Mesothelial cell of epicardium (in vitro differentiated cells): ENCODE data around the gene USP40. TPM values are rescaled to one million over a fixed set of nuclear protein-coding genes. Genes with fewer than 3 reads are reported as not detected.

Experiments used
- DNase-seq, 2 experiments: peaks; one replicate each; pipeline ENCODE4 v3.0.0; 2021; ENCODE audit warnings: low spot score in 2 of 2; ENCODE audit not compliant: unreplicated experiment in 2 of 2
- H3K27ac Mint-ChIP-seq: 2 replicates; pipeline ENCODE4 v1.8.0; 2021; ENCODE audit warnings: mixed read lengths
- H3K27me3 Mint-ChIP-seq: 2 replicates; pipeline ENCODE4 v1.8.0; 2021; ENCODE audit warnings: low read depth, mixed read lengths
- H3K36me3 Mint-ChIP-seq: 2 replicates; pipeline ENCODE4 v1.8.0; 2021; ENCODE audit warnings: mixed read lengths
- H3K4me1 Mint-ChIP-seq: 2 replicates; pipeline ENCODE4 v1.8.0; 2021; ENCODE audit warnings: mixed read lengths
- H3K4me3 Mint-ChIP-seq: 2 replicates; pipeline ENCODE4 v1.8.0; 2021; ENCODE audit warnings: mild to moderate bottlenecking, moderate library complexity, mixed read lengths
- H3K9me3 Mint-ChIP-seq: 2 replicates; pipeline ENCODE4 v1.8.0; 2021; ENCODE audit warnings: mixed read lengths
- total RNA-seq: library from RNA; stranded (reverse); gene quantifications from 3 replicates; pipeline ENCODE4 v1.2.1, GENCODE V29; 2021
- TF ChIP-seq, protein P1 (sequence below): fragments of 200-600 bp; sonication (generic); IDR thresholded peaks from one replicate; pipeline ENCODE4 v1.5.0; 2021; ENCODE audit warnings: antibody characterized with exemption; ENCODE audit not compliant: unreplicated experiment

USP40 gene
- total RNA-seq, 1 donor from 2014 or later = 51.0 TPM

DNA sequence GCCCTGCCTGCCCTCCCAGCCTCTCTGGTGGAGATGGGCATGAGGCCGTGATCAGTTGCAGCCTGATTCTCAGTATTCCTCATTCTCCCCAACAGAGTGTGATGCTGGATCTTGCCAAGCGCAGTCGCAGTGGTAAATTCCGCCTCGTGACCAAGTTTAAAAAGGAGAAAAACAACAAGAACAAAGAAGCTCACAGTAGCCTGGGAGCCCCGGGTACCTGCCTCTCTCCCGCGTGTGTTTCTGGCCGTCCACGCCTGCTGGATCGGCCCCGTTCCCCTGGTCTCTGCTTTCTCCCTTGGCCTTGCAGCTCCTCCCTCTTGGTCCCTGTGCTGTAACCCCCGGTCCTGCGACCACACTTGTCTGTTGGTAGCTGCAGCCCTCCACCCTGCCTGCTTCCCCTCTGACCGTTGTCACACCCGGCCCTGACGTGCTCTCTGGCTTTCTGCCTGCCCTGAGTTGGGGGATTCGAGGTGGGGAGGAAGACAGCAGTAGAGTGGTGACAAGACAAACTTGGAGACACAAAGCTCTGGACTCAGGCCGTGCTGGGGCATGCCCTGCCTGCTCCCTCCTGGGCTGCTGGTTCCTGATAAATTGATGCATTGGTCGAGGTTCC is 99.5 kb downstream of the USP40 start:
- H3K9me3 Mint-ChIP-seq = no peaks in the 10 kb centered on the region
- DNase-seq = no peak
- no peaks in the 10 kb centered on the region for H3K27me3 Mint-ChIP-seq
- no peak overlapping the region for H3K27ac Mint-ChIP-seq
- H3K4me1 Mint-ChIP-seq = peaks cover 2% of the 10 kb centered on the region
- no peak overlapping the region for H3K4me3 Mint-ChIP-seq
- TF ChIP-seq, protein P1, sequence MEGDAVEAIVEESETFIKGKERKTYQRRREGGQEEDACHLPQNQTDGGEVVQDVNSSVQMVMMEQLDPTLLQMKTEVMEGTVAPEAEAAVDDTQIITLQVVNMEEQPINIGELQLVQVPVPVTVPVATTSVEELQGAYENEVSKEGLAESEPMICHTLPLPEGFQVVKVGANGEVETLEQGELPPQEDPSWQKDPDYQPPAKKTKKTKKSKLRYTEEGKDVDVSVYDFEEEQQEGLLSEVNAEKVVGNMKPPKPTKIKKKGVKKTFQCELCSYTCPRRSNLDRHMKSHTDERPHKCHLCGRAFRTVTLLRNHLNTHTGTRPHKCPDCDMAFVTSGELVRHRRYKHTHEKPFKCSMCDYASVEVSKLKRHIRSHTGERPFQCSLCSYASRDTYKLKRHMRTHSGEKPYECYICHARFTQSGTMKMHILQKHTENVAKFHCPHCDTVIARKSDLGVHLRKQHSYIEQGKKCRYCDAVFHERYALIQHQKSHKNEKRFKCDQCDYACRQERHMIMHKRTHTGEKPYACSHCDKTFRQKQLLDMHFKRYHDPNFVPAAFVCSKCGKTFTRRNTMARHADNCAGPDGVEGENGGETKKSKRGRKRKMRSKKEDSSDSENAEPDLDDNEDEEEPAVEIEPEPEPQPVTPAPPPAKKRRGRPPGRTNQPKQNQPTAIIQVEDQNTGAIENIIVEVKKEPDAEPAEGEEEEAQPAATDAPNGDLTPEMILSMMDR = no peak
- peaks cover 46% of the 10 kb centered on the region for H3K36me3 Mint-ChIP-seq

DNA sequence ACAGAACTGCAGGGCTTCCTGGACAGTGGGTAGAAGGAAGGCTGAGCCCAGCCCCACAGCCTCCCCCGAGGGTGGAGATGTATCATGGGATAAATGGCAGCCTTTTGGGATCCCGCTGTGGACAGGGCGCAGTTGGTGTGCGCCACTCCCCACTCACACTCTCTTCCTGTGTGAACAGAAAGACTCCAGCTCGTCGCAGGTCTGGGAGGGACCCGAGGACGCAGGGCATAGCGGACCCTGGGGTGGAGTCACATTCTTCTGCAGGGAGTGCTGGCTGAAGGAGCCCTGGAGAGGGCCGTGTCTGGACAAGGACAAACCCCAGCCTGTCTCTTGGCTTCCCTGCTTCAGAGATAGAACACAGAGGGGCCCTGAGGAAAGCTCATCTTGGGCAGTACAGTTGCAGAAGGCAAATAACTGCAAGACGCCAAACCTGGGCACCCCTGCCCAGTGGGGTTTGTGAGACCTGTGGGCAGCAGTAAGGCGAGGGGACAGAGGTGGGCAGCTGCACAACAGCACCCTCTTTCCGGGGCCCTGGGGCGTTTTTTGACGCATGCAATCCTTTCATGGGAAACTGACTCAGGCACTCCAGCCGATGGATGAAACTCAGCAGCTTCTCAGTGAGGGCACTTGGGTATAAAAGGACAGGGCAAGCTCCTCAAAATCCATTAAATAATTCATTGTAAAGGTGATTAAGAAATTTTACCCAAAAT is 101.9 kb downstream of the USP40 start:
- Mint-ChIP-seq H3K27ac (no peak overlapping the region), H3K9me3 (no peaks in the 10 kb centered on the region), H3K36me3 (peaks cover 46% of the 10 kb centered on the region), H3K4me1 (peaks cover under 1% of the 10 kb centered on the region), H3K27me3 (no peaks in the 10 kb centered on the region), H3K4me3 (no peak overlapping the region)
- no peak for DNase-seq
- TF ChIP-seq, protein P1 = no peak

DNA sequence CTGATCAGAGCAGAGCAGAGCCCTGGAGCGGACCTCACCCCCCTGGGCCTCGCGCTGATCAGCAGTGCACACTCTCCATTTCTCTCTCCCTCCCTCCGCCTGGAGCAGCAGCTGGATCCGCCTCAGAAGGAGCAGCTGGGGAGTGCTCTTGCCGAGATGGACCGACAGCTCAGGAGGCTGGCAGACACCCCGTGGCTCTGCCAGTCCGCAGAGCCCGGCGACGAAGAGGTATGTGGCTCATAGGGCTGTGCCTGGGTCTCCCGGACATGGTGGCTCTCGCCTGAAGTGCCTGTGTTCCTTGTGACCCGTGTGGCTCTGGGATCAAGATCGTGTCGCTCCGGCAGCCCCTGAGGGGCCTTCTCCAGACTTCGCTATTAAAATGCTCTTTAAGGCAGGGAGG is 102.5 kb downstream of the USP40 start:
- H3K4me1 Mint-ChIP-seq = no peaks in the 10 kb centered on the region
- H3K36me3 Mint-ChIP-seq = peaks cover 41% of the 10 kb centered on the region
- no peaks in the 10 kb centered on the region for H3K27me3 Mint-ChIP-seq
- H3K9me3 Mint-ChIP-seq = no peaks in the 10 kb centered on the region
- DNase-seq = no peak
- TF ChIP-seq, protein P1 = no peak
- H3K27ac Mint-ChIP-seq = no peak overlapping the region
- H3K4me3 Mint-ChIP-seq = no peak overlapping the region

DNA sequence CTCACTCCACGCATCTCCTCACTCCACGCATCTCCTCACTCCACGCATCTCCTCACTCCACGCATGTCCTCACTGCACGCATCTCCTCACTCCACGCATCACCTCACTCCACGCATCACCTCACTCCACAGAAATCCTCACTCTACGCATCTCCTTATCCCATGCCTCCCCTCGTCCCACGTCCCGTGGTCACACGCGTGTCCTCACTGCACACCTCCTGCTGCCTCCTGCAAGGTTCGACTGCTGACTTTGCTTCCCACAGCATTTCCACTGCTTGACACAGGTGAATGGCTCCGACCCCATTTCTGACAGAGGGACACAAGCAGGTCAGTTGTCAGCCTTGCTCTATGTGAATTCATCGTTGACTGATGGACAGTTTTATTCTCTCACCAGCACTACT is 103.0 kb downstream of the USP40 start:
- H3K27ac Mint-ChIP-seq = no peak overlapping the region
- no peak overlapping the region for H3K4me3 Mint-ChIP-seq
- no peaks in the 10 kb centered on the region for H3K4me1 Mint-ChIP-seq
- TF ChIP-seq, protein P1 = no peak
- peaks cover 38% of the 10 kb centered on the region for H3K36me3 Mint-ChIP-seq
- H3K27me3 Mint-ChIP-seq = no peaks in the 10 kb centered on the region
- H3K9me3 Mint-ChIP-seq = no peaks in the 10 kb centered on the region
- DNase-seq = no peak

DNA sequence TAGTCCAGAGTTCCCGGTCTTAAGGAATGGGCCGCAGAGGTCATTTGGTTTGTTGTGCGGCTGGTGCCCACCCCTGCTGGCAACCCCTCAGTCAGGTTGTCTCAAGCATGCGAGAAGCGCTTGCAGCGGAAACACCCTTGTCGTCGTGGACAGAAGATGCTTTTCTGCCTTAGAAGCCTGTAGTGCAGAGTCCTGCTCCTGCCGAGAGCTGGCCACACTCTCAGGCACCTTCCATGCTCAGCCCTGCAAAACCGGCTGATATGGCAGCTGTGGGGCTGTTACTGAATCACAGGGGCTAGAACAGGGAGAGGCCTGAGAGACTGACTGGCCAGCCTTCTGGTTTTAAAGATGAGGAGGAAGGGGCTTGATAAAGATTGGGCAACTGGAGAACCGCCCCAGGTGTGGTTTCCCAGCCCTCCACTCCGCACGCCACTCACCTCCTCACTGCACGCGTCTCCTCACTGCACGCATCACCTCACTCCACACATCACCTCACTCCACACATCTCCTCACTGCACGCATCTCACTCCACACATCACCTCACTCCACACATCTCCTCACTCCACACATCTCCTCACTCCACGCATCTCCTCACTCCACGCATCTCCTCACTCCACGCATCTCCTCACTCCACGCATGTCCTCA is 103.6 kb downstream of the USP40 start:
- no peaks in the 10 kb centered on the region for H3K27me3 Mint-ChIP-seq
- H3K4me1 Mint-ChIP-seq = no peaks in the 10 kb centered on the region
- TF ChIP-seq, protein P1 = no peak
- no peak overlapping the region for H3K4me3 Mint-ChIP-seq
- H3K9me3 Mint-ChIP-seq = no peaks in the 10 kb centered on the region
- peaks cover 35% of the 10 kb centered on the region for H3K36me3 Mint-ChIP-seq
- no peak for DNase-seq
- H3K27ac Mint-ChIP-seq = no peak overlapping the region
